ENCODE data around the gene LSM7. TPM values are rescaled to one million over a fixed set of nuclear protein-coding genes. Genes with fewer than 3 reads are reported as not detected.

Gene LSM7
- total and polyA plus RNA-seq, 9 donors: 31.8 to 196 (median 79.6) TPM

DNA sequence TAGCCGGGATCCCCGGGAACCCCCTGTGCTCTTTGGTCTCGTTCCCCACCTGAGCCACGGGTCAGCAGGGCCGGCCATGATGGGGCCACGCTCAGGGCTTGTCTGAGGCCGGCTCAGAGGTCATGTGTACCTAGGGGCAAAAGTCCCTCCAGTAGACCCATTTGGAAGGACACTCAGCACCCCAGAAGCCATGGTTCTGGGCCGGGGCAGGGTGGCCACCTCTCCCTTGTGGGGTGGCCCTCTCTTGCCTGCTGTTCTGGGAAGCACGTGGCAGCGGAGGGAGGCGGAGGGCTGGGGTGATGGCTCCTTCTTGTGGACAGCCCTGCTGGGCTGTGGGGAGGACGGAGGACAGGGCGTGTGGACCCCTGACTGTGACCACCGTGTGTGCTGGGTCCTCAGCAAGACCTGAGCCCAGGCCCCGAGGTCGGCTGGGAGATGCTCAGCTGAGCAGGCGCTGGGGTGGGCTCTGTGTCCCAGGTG lies 40.0 kb downstream of the LSM7 start:
- intact Hi-C loops (cut with DNase I): no loop called here
- H3K9me3 ChIP-seq: no peaks in the 10 kb centered on the region
- H3K4me3 ChIP-seq: no peak overlapping the region
- H3K27ac ChIP-seq: no peak overlapping the region
- no peak for DNase-seq
- H3K4me1 ChIP-seq (ENCODE audit: insufficient read depth): peaks cover 11% of the 10 kb centered on the region
- TF ChIP-seq, protein P1, sequence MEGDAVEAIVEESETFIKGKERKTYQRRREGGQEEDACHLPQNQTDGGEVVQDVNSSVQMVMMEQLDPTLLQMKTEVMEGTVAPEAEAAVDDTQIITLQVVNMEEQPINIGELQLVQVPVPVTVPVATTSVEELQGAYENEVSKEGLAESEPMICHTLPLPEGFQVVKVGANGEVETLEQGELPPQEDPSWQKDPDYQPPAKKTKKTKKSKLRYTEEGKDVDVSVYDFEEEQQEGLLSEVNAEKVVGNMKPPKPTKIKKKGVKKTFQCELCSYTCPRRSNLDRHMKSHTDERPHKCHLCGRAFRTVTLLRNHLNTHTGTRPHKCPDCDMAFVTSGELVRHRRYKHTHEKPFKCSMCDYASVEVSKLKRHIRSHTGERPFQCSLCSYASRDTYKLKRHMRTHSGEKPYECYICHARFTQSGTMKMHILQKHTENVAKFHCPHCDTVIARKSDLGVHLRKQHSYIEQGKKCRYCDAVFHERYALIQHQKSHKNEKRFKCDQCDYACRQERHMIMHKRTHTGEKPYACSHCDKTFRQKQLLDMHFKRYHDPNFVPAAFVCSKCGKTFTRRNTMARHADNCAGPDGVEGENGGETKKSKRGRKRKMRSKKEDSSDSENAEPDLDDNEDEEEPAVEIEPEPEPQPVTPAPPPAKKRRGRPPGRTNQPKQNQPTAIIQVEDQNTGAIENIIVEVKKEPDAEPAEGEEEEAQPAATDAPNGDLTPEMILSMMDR (IDR thresholded peaks at IDR 0.05): no peak
- TF ChIP-seq POLR2A (IDR thresholded peaks at IDR 0.05): no peak
- no peak for TF ChIP-seq EP300 (IDR thresholded peaks at IDR 0.05)
- peaks cover 11% of the 10 kb centered on the region for H3K27me3 ChIP-seq
- H3K36me3 ChIP-seq: no peaks in the 10 kb centered on the region
- 79 to 84% (median 79%) methylated on average over 15 to 17 of the region's 17 CpGs for WGBS, 3 donors

DNA sequence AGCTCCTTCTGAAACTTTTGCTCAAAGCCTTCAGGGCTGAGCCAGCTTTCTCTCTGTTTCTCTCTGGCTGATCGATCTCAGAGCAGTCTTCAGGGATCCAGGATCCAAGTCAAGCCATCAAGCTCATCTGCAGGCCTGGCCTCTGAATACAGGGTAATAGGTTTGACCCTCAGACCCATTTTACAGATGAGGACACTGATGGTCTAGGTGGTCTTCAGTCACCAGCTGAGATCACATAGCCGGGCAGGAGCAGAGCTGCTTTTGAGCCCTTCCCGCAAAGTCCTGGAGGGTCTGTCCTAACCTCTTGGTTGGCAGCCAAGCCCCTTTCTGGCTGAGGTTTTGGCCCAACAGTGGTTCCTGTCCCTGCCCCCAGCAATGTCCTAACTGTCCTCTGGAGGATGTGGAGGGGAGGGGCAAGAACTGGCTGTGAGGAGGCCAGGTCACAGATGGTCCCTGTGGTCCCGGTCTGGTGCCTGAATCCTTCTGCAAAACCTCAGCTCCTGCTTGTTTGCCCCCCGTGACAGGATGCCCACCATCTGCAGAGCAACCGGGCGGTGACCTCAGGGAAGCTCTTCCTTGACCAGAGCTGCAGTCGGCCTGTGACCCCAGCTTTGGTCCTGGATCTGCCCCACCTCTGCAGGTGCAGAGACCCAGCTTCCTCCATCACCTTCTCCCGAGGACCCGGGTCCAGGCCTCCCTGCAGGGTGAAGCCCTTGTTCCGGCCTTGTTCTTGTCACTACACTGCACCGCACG lies 40.6 kb downstream of the LSM7 start:
- intact Hi-C loops (cut with DNase I): no loop called here
- Histone ChIP-seq H3K36me3 (no peaks in the 10 kb centered on the region), H3K4me1 (ENCODE audit: insufficient read depth) (peaks cover 11% of the 10 kb centered on the region), H3K27me3 (peaks cover 11% of the 10 kb centered on the region), H3K27ac (no peak overlapping the region), H3K4me3 (no peak overlapping the region), H3K9me3 (no peaks in the 10 kb centered on the region)
- TF ChIP-seq, protein P1 (IDR thresholded peaks at IDR 0.05): no peak
- TF ChIP-seq POLR2A (IDR thresholded peaks at IDR 0.05): no peak
- TF ChIP-seq EP300 (IDR thresholded peaks at IDR 0.05): no peak
- no peak for DNase-seq
- 79 to 90% (median 85%) methylated on average over 12 to 13 of the region's 13 CpGs for WGBS, 3 donors

- no peak overlapping the region for H3K27ac ChIP-seq
- H3K36me3 ChIP-seq: no peaks in the 10 kb centered on the region
- DNase-seq: no peak
- no peaks in the 10 kb centered on the region for H3K9me3 ChIP-seq
- peaks cover 17% of the 10 kb centered on the region for H3K4me1 ChIP-seq (ENCODE audit: insufficient read depth)
- intact Hi-C loops (cut with DNase I): no loop called here
- 84 to 89% (median 86%) methylated on average over 20 of the region's 20 CpGs for WGBS, 3 donors
- no peak for TF ChIP-seq POLR2A (IDR thresholded peaks at IDR 0.05)
- TF ChIP-seq EP300 (IDR thresholded peaks at IDR 0.05): no peak
- TF ChIP-seq, protein P1 (IDR thresholded peaks at IDR 0.05): no peak
- H3K4me3 ChIP-seq: no peak overlapping the region
- peaks cover 10% of the 10 kb centered on the region for H3K27me3 ChIP-seq
Observed at GRCh38 chr19:2286402-2287140, 41.8 kb downstream of the LSM7 start.

- H3K4me3 ChIP-seq: no peak overlapping the region
- no peak for DNase-seq
- H3K27ac ChIP-seq: no peak overlapping the region
- no peaks in the 10 kb centered on the region for H3K9me3 ChIP-seq
- no peaks in the 10 kb centered on the region for H3K27me3 ChIP-seq
- H3K36me3 ChIP-seq: no peaks in the 10 kb centered on the region
- TF ChIP-seq POLR2A (IDR thresholded peaks at IDR 0.05): no peak
- TF ChIP-seq, protein P1 (IDR thresholded peaks at IDR 0.05): no peak
- no peak for TF ChIP-seq EP300 (IDR thresholded peaks at IDR 0.05)
- intact Hi-C loops (cut with DNase I): loop anchor here in 1 of 4 donors (5.0 kb wide), 1 partner anchor 1117 kb away; no protein-coding TSS in a partner anchor
- 96 to 98% (median 97%) methylated on average over 8 of the region's 8 CpGs for WGBS, 3 donors
- peaks cover 6% of the 10 kb centered on the region for H3K4me1 ChIP-seq (ENCODE audit: insufficient read depth)
Observed at GRCh38 chr19:2283835-2284507, 44.4 kb downstream of the LSM7 start.
